Motor neuron (in vitro differentiated cells): ENCODE measurements around the gene SLC4A2. TPM values are rescaled to one million over a fixed set of nuclear protein-coding genes. Genes with fewer than 3 reads are reported as not detected.
A peak's percentile ranks its signal among the peaks of the same experiment; 100 is the strongest.

Source experiments
- ATAC-seq, 8 experiments: fragments of 200-7000 bp; cut with Tn5 transposase; replicated peaks in 6 of 8; 2 replicates each; pipeline ENCODE4 v1.8.0; 2021; ENCODE audit warnings: mild to moderate bottlenecking in 8 of 8, moderate library complexity in 8 of 8
- H3K27ac ChIP-seq, 2 donors: fragments of 250-450 bp; sonication (Bioruptor Pico); 2 replicates each; pipeline ENCODE4 v1.9.0; 2021; ENCODE audit warnings: antibody characterized with exemption in 2 of 2, mild to moderate bottlenecking in 2 of 2, moderate library complexity in 1 of 2
- H3K4me1 ChIP-seq, 2 donors: fragments of 250-450 bp; sonication (Bioruptor Pico); replicated peaks in 1 of 2; 2 replicates each; pipeline ENCODE4 v1.6.1; 2021; ENCODE audit warnings: antibody characterized with exemption in 2 of 2, mild to moderate bottlenecking in 2 of 2, moderate library complexity in 1 of 2
- H3K4me3 ChIP-seq, 5 donors: fragments of 250-450 bp; sonication (Bioruptor Pico); 2 replicates each; pipeline ENCODE4 v1.9.0; 2021; ENCODE audit warnings: antibody characterized with exemption in 5 of 5, mild to moderate bottlenecking in 5 of 5, moderate library complexity in 4 of 5
- WGBS, 10 experiments: fragments of 450-650 bp; shearing (Covaris generic); methylation state at CpG; one replicate each; pipeline ENCODE4 v1.0.0; 2022; 5-methylcytosine and 5-hydroxymethylcytosine counted together
- in situ Hi-C, 9 experiments: fragments of 400-800 bp; cut with MboI; loops; one replicate each; pipeline ENCODE4 v1.15.0; 2021; ENCODE audit warnings: low sequenced_read_pairs in 9 of 9, low pct_unique_long_range_greater_than_20kb in 2 of 9; ENCODE audit not compliant: unreplicated experiment in 9 of 9
- total RNA-seq, 8 experiments: library from RNA; unstranded; fragments of 300-600 nt; gene quantifications; 2 replicates each; pipeline versions ENCODE4 v1.2.3 to v1.2.4, GENCODE V29; 2022

Gene SLC4A2
- total RNA-seq, 8 experiments from 2014 or later: 17.1 to 165 (median 45.8) TPM

DNA sequence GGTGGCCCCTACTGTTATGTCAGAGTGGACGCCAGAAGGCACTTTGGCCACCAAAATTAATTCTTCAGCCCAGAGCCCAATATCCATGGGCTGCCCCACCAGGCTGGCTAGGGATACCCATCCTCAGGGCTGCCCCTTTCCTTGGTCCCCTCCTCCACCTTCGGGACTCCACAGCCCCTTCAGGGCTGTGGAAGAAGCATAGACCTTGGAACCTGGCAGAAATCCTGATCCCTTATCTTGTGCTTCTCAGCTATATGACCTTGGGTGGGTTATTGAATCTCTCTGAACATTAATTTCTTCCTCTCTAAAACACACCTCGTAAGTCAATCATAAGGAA lies 24.4 kb downstream of the SLC4A2 start:
- in situ Hi-C loops: no loop called here
- ATAC-seq: no peak
- Histone ChIP-seq H3K4me3 (peak overlapping the region; percentile 72 to 95 (median 94)), H3K4me1 (peaks cover 40 to 46% of the 10 kb centered on the region in 2 donors), H3K27ac (peak overlapping the region; percentile 67 to 72)
- WGBS, 10 experiments: 33 to 100% (median 61%) methylated on average over 1 to 3 of the region's 3 CpGs; no CpG with 5 or more reads in 4 of the 10 experiments

GRCh38 chr7:151085329-151085690 lies 25.9 kb downstream of the SLC4A2 start:
- no peak for ATAC-seq
- WGBS, 10 experiments: 0 to 88% (median 56%) methylated on average over 1 to 4 of the region's 5 CpGs; no CpG with 5 or more reads in 5 of the 10 experiments
- in situ Hi-C loops: no loop called here

DNA sequence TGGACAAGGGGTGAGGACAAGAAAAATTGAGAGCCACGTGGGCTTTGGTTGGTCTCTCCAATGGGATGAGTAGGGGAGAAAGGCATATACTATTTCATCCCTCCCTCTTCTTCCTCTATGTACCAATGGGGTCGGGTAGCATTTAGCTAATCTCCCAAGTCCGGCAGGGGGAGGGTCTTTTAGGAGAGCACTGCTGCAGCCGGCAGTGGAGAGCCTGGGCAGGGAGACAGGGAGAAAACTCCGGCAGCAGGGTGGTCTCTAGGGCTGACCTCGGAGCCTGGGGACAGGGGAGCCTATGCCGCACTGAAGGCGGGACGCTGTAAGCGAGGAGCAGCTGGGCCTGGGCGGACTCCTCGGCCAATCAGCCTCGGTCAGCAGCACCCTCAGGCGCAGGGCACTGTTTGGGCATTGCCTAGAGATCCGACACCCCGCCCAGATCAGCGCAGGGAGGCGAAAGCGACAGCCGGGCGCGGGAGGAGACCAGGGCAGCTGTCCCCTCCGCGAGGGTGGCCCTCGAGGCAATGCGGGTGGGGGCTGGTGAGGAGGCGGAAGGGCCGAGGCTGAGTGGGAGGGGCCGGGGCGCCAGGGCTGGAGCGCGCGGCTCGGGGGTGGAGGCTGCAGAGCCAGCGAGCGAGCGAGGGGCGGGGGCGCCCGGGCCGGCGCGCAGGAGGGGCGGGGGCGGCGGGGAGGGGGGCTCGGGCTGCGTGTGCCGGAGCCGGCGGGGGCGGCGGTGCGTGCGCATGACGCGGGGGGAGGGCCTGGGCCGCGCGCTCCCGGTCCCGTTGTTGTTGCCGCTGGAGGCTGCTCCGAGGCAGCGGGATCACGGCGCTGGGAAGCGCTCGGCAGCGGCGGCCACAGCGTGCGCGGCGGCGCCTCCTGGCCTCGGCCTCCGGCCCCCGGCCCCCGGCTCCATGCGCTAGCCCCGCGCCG lies 26.6 kb downstream of the SLC4A2 start, which contains the start of gene AGAP3:
TSS of gene AGAP3 (plus strand) at position 785 of the 930 bp plus-strand sequence. CDS start 267 bp downstream, outside the sequence.
- peaks cover 43 to 47% of the 10 kb centered on the region in 2 donors for H3K4me1 ChIP-seq
- WGBS, 10 experiments: 0 to 20% (median 0%) methylated on average over 1 to 4 of the region's 84 CpGs; no CpG with 5 or more reads in 3 of the 10 experiments
- in situ Hi-C loops: no loop called here

More at GRCh38 chr7:151085329-151085690, 25.9 kb downstream of the SLC4A2 start:
- Histone ChIP-seq H3K27ac (peak overlapping the region in 1 of 2 donors; percentile 81), H3K4me3 (peak overlapping the region in 4 of 5 donors; percentile 54 to 87 (median 70)), H3K4me1 (peaks cover 44 to 48% of the 10 kb centered on the region in 2 donors)

GRCh38 chr7:151086802-151087244 lies 27.4 kb downstream of the SLC4A2 start:
- peak in 5 of 8 experiments; percentile 0 to 2 (median 1) for ATAC-seq
- peaks cover 34 to 38% of the 10 kb centered on the region in 2 donors for H3K4me1 ChIP-seq
- in situ Hi-C loops: no loop called here
- peak overlapping the region; percentile 81 to 87 for H3K27ac ChIP-seq
- no CpG with 5 or more reads among the region's 56 CpGs for WGBS, 10 experiments
- H3K4me3 ChIP-seq: peak overlapping the region; percentile 54 to 87 (median 71)

More for the DNA sequence above, 26.6 kb downstream of the SLC4A2 start, which contains the start of gene AGAP3:
- H3K27ac ChIP-seq: peak within 1 kb of the TSS; percentile 81 to 87
- peak; percentile 22 to 71 (median 62) for ATAC-seq
- peak within 1 kb of the TSS; percentile 54 to 87 (median 71) for H3K4me3 ChIP-seq

DNA sequence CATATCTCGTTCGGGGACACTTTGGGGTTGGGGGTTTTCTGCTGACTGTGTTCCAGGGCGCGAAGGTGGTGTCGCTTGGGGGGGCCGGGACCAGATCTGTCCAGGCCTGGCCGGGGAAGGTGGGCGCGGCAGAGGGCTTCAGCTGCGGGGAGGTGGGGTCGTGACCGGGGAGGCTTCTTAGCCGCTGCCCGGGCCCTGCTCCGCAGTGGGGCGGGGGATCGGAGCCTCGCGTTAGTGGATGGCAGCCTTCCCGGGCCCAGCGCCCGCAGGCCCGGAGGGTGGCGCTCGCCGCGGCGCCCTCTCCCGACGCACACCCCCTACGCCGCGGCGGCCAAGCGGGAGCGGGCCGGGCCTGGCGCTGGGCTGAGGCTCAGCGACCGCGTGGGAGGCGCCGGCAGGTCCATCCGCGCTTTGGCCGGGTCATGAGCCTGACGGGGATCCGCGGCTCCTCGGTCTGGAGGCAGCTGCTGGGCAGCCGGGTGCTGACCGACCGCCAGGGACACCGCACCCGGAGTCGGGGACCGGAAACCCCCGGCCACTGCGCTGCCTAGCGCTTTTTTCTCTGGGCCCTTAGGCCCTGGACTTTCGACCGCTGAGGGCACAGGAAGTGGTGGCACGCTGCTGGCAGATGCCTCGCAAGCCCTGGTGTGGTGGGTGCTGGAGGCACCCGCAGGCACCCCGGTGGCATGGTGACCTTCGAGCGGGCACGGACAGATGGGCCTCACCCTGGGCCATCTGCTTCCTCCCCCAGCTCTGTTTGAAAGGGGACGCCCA lies 28.0 kb downstream of the SLC4A2 start:
- WGBS, 10 experiments: 0% methylated on average over 1 to 9 of the region's 70 CpGs; no CpG with 5 or more reads in 6 of the 10 experiments
- peak in 7 of 8 experiments; percentile 2 to 10 (median 8) for ATAC-seq
- H3K27ac ChIP-seq: peak overlapping the region; percentile 81 to 87
- in situ Hi-C loops: no loop called here
- H3K4me1 ChIP-seq: peaks cover 28 to 32% of the 10 kb centered on the region in 2 donors
- peak overlapping the region; percentile 54 to 87 (median 71) for H3K4me3 ChIP-seq

- in situ Hi-C loops: no loop called here
- no peak overlapping the region for H3K27ac ChIP-seq
- peaks cover 24 to 30% of the 10 kb centered on the region in 2 donors for H3K4me1 ChIP-seq
- 0 to 39% (median 11%) methylated on average over 1 to 13 of the region's 16 CpGs; no CpG with 5 or more reads in 2 of the 10 experiments for WGBS, 10 experiments
- no peak for ATAC-seq
- peak overlapping the region; percentile 54 to 87 (median 71) for H3K4me3 ChIP-seq
Observed at GRCh38 chr7:151088019-151088855, 28.8 kb downstream of the SLC4A2 start.

DNA sequence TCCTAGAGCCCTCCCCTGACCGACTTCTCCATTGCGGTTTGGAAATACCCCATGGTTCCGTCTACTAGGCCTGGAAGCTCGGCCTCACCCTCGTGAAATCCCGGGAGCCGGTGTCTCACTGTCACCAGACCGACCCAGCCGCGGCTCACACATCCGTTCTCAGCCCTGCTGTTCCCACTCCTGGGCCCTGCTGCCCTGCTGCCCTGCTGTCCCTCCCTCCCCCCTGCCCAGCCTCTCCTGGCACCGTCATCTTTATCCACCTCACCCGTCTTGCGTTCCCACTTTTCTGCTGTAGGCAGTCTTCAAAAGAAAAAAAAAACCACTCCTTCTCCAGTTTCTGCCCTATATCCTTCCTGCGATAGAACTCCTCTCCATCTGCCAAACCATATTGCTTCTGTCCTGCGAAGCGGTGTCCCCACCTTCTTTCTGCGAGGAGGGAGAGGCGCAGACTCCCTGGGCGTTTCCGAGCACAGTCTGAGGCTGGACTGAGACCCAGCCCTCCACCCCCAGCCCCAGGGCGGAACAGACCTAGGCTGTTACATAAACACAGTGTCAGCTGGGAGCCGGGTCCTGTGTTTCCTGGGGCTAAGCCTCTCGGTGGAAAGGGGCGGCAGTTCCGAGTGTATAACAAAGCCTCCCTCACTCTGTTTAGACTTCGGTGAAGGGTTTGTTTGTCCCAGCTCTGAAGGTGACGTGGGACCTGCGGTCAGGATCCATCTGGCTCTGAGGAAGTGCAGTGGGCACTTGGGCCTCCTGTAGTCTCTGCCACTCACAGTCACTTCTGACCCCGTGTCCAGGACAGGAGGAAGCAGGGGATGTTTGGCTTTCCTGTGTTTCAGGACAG lies 29.7 kb downstream of the SLC4A2 start:
- peak overlapping the region; percentile 54 to 87 (median 71) for H3K4me3 ChIP-seq
- 0 to 31% (median 15%) methylated on average over 1 to 14 of the region's 30 CpGs; no CpG with 5 or more reads in 2 of the 10 experiments for WGBS, 10 experiments
- no peak overlapping the region for H3K27ac ChIP-seq
- in situ Hi-C loops: no loop called here
- peaks cover 22 to 27% of the 10 kb centered on the region in 2 donors for H3K4me1 ChIP-seq
- ATAC-seq: peak; percentile 23 to 56 (median 46)

DNA sequence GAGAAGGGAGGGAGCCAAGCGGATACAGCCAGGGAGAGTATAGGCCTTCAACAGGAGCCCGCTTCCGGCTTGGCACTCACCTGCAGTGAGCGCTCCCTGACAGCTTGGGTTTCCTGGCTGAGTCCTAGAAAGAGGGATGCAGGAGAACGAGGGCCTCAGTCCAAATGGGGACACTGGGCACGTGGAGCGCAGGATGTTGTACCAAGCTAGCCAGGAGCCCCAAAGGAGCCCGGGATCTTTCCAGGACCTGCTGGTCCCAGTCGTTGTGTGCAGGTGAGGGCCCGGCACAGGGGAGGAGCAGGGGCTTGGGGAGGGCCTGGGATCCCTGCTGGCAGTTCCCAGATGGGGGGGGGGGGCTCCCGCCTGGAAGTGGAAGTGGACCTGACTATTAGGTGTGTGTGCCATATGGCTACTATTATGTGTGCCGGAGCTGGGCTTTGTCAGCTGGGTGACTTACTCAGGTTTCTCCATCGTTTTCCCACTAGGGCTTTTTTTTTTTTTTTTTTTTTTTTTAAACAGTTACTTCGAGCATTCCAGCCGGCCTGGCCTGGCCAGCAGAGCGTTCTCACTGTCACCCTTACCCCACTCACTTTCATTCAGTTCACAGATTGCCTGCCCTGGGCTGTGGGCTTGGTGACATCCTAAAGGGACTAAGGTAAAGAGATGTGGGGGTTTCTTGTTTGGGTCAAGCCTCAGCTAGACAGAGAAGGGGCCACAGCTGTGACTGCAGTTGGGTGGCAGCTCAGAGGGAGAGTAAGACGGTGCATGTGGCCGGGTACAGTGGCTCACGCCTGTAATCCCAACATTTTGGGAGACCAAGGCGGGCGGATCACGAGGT lies 30.7 kb downstream of the SLC4A2 start:
- H3K4me1 ChIP-seq: peaks cover 22 to 27% of the 10 kb centered on the region in 2 donors
- ATAC-seq: no peak
- H3K4me3 ChIP-seq: no peak overlapping the region
- in situ Hi-C loops: no loop called here
- 68 to 100% (median 89%) methylated on average over 1 to 7 of the region's 22 CpGs; no CpG with 5 or more reads in 3 of the 10 experiments for WGBS, 10 experiments
- no peak overlapping the region for H3K27ac ChIP-seq

GRCh38 chr7:151091003-151091402 lies 31.6 kb downstream of the SLC4A2 start:
- Histone ChIP-seq H3K4me3 (no peak overlapping the region), H3K27ac (no peak overlapping the region), H3K4me1 (peaks cover 20 to 22% of the 10 kb centered on the region in 2 donors)
- ATAC-seq: no peak
- 80 to 100% (median 83%) methylated on average over 1 to 2 of the region's 7 CpGs; no CpG with 5 or more reads in 7 of the 10 experiments for WGBS, 10 experiments
- in situ Hi-C loops: no loop called here

- 8 to 86% (median 48%) methylated on average over 1 to 4 of the region's 6 CpGs; no CpG with 5 or more reads in 3 of the 10 experiments for WGBS, 10 experiments
- H3K4me1 ChIP-seq: peaks cover 20 to 22% of the 10 kb centered on the region in 2 donors
- H3K4me3 ChIP-seq: no peak overlapping the region
- in situ Hi-C loops: no loop called here
- H3K27ac ChIP-seq: no peak overlapping the region
- no peak for ATAC-seq
Observed at GRCh38 chr7:151091431-151091830, 32.0 kb downstream of the SLC4A2 start.

DNA sequence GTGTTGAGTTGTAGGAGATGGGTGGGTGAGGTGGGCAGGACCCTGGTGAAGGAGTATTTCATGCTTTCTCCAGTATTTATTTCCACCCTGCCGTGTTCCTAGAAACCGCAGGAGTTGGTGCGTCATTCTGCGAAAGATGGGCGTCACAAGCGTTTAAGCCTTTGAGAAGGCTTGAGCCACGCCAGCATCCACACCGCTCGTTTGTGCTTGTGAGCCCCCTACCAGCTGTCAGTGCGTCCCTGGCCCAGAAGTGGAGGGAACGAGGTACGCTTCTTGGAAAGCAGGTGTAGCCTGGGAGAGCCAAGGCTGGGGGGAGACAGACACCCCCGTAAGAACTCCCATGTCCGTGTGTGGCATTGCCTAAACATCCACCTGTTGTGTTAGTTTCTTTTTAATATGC lies 32.6 kb downstream of the SLC4A2 start:
- Histone ChIP-seq H3K4me3 (no peak overlapping the region), H3K27ac (no peak overlapping the region), H3K4me1 (peaks cover 20 to 22% of the 10 kb centered on the region in 2 donors)
- in situ Hi-C loops: no loop called here
- WGBS, 10 experiments: 88 to 100% (median 95%) methylated on average over 1 to 14 of the region's 14 CpGs; no CpG with 5 or more reads in 4 of the 10 experiments
- no peak for ATAC-seq
